A673 (cell line): Measurements from ENCODE around the gene ANAPC16.

ENCODE experiments used
- CTCF ChIP-seq: fragments of 300-800, 200-600 bp; sonication (generic); conservative IDR thresholded peaks from 2 replicates; pipeline ENCODE4 v1.5.1; 2017; ENCODE audit warnings: low read depth, mild to moderate bottlenecking, antibody characterized with exemption, low read length, moderate library complexity, mixed read lengths
- EZH2 ChIP-seq: fragments of 200-600 bp; sonication (generic); IDR thresholded peaks from 2 replicates; pipeline ENCODE4 v1.6.1; 2017; ENCODE audit warnings: borderline replicate concordance, low read depth, mild to moderate bottlenecking, mixed read lengths, antibody characterized with exemption, low read length; ENCODE audit not compliant: poor library complexity, severe bottlenecking

GRCh38 chr10:72254813-72255568, 39.2 kb downstream of the ANAPC16 start:
- TF ChIP-seq CTCF (0 out of 2 replicates have a peak, but pooled peaks have one; percentile 9), EZH2 (no peak)
